ENCODE measurements around the gene PAFAH1B1.
"Not testable (repeated sequence)": the region's sequence is repeated elsewhere in the genome, so short reads cannot be mapped to it uniquely, and the experiment has no call there.

Gene PAFAH1B1

GRCh38 chr17:2636169-2636930 is 42.9 kb downstream of the PAFAH1B1 start:
- no peak for DNase-seq

GRCh38 chr17:2637422-2637821 is 44.0 kb downstream of the PAFAH1B1 start:
- DNase-seq = no peak

- DNase-seq = no peak
Measured at GRCh38 chr17:2644971-2645370, 51.5 kb downstream of the PAFAH1B1 start.

- DNase-seq = no peak
Measured at GRCh38 chr17:2647957-2648356, 54.5 kb downstream of the PAFAH1B1 start.

GRCh38 chr17:2649191-2649590 is 55.7 kb downstream of the PAFAH1B1 start:
- DNase-seq = no peak

- not testable (repeated sequence) for DNase-seq
Measured at GRCh38 chr17:2652911-2653310, 59.5 kb downstream of the PAFAH1B1 start.

- no peak for DNase-seq
Measured at GRCh38 chr17:2655546-2655945, 62.1 kb downstream of the PAFAH1B1 start.

- DNase-seq = peak; percentile 25
Measured at GRCh38 chr17:2656283-2656682, 62.8 kb downstream of the PAFAH1B1 start.

- DNase-seq = peak; percentile 77
Measured at GRCh38 chr17:2659337-2659736, 65.9 kb downstream of the PAFAH1B1 start.

GRCh38 chr17:2660410-2660809 is 67.0 kb downstream of the PAFAH1B1 start:
- DNase-seq = not testable (repeated sequence)

GRCh38 chr17:2672026-2672425 is 78.6 kb downstream of the PAFAH1B1 start:
- no peak for DNase-seq

- DNase-seq = not testable (repeated sequence)
Measured at GRCh38 chr17:2679247-2679646, 85.8 kb downstream of the PAFAH1B1 start.

- no peak for DNase-seq
Measured at GRCh38 chr17:2680961-2681360, 87.5 kb downstream of the PAFAH1B1 start.

- DNase-seq = no peak
Measured at GRCh38 chr17:2681650-2682049, 88.2 kb downstream of the PAFAH1B1 start.

GRCh38 chr17:2682176-2682938 is 88.9 kb downstream of the PAFAH1B1 start:
- peak; percentile 55 for DNase-seq

GRCh38 chr17:2683912-2684311 is 90.5 kb downstream of the PAFAH1B1 start:
- DNase-seq = no peak

- no peak for DNase-seq
Measured at GRCh38 chr17:2684549-2684948, 91.1 kb downstream of the PAFAH1B1 start.

- DNase-seq = no peak
Measured at GRCh38 chr17:2685696-2686095, 92.2 kb downstream of the PAFAH1B1 start.

- DNase-seq = no peak
Measured at GRCh38 chr17:2687074-2687418, 93.6 kb downstream of the PAFAH1B1 start.

- no peak for DNase-seq
Measured at GRCh38 chr17:2688351-2689342, 95.2 kb downstream of the PAFAH1B1 start.

- no peak for DNase-seq
Measured at GRCh38 chr17:2689411-2690164, 96.1 kb downstream of the PAFAH1B1 start.
